Lower lobe of right lung (tissue), 2 donors: Measurements from ENCODE around the gene NHERF1. TPM values are rescaled to one million over a fixed set of nuclear protein-coding genes. Genes with fewer than 3 reads are reported as not detected.

Experiments
- ATAC-seq, 2 donors: fragments of 200-7000 bp; cut with Tn5 transposase; one replicate each; pipeline ENCODE4 v1.9.1; 2020 to 2022; ENCODE audit warnings: mild to moderate bottlenecking in 2 of 2, moderate library complexity in 2 of 2
- DNase-seq: peaks from one replicate; pipeline ENCODE4 v3.0.0-alpha.2; 2020
- H3K27ac ChIP-seq: fragments of 200-600 bp; one replicate; pipeline ENCODE4 v1.8.0; 2022
- H3K27me3 ChIP-seq: fragments of 200-600 bp; one replicate; pipeline ENCODE4 v1.8.0; 2022; ENCODE audit warnings: low read depth
- H3K36me3 ChIP-seq: fragments of 200-600 bp; one replicate; pipeline ENCODE4 v1.8.0; 2022; ENCODE audit warnings: mild to moderate bottlenecking
- H3K4me1 ChIP-seq: fragments of 200-600 bp; one replicate; pipeline ENCODE4 v1.8.0; 2022
- H3K4me3 ChIP-seq: fragments of 200-600 bp; one replicate; pipeline ENCODE4 v1.8.0; 2022; ENCODE audit warnings: mild to moderate bottlenecking
- H3K9me3 ChIP-seq: fragments of 200-600 bp; one replicate; pipeline ENCODE4 v1.8.0; 2022
- intact Hi-C: fragments of 100-400 bp; cut with DNase I; formaldehyde crosslinking; loops from one replicate; pipeline ENCODE4 v1.11.0; 2022
- microRNA-seq: library from miRNA; unstranded; fragments of <30 nt; microRNA quantifications from one replicate; pipeline ENCODE4 v1.2.0, GENCODE V29; 2020; ENCODE audit warnings: borderline number of aligned reads
- total RNA-seq: library from RNA; stranded (reverse); fragmentation: NEBNext Ultra II Directional; extraction: Animal tissue kit (Norgen Biotek cat#: 25700); gene quantifications from one replicate; pipeline ENCODE4 v1.2.1, GENCODE V29; 2021
- TF ChIP-seq, protein P1 (sequence below): fragments of 200-600 bp; IDR thresholded peaks from one replicate; pipeline ENCODE4 v1.8.0; 2022; ENCODE audit warnings: antibody characterized with exemption, mild to moderate bottlenecking
- donor health status: DM: no; HTN: yes; CAD: no; lungs with severe emphysema.

Gene NHERF1
- total RNA-seq, 1 donor from 2014 or later = 35.7 TPM

DNA sequence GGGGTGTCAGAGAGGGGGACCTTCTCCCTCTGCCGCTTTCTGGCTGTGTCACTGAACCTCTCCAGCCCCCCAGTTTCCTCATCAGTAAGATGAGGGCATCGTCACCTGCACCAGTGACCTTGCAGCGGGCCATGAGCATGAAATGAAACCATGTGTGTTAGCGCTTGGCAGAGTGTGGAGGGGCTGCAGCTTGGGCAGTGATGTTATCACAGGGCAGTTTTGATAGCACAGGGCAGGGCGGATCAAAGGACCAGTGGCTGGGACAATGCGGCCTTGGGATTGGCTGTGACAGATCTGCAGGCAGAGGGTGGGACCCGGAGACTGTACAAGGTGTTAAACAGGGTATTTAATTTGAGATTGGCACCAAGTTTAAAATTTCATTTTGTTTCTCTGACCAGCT lies 66.6 kb downstream of the NHERF1 start:
- Histone ChIP-seq H3K27ac (no peak overlapping the region), H3K9me3 (no peaks in the 10 kb centered on the region), H3K36me3 (peaks cover 36% of the 10 kb centered on the region), H3K4me3 (no peak overlapping the region), H3K4me1 (peaks cover 26% of the 10 kb centered on the region), H3K27me3 (no peaks in the 10 kb centered on the region)
- TF ChIP-seq, protein P1, sequence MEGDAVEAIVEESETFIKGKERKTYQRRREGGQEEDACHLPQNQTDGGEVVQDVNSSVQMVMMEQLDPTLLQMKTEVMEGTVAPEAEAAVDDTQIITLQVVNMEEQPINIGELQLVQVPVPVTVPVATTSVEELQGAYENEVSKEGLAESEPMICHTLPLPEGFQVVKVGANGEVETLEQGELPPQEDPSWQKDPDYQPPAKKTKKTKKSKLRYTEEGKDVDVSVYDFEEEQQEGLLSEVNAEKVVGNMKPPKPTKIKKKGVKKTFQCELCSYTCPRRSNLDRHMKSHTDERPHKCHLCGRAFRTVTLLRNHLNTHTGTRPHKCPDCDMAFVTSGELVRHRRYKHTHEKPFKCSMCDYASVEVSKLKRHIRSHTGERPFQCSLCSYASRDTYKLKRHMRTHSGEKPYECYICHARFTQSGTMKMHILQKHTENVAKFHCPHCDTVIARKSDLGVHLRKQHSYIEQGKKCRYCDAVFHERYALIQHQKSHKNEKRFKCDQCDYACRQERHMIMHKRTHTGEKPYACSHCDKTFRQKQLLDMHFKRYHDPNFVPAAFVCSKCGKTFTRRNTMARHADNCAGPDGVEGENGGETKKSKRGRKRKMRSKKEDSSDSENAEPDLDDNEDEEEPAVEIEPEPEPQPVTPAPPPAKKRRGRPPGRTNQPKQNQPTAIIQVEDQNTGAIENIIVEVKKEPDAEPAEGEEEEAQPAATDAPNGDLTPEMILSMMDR = no peak
- ATAC-seq = no peak
- intact Hi-C loops = no loop called here
- no peak for DNase-seq

DNA sequence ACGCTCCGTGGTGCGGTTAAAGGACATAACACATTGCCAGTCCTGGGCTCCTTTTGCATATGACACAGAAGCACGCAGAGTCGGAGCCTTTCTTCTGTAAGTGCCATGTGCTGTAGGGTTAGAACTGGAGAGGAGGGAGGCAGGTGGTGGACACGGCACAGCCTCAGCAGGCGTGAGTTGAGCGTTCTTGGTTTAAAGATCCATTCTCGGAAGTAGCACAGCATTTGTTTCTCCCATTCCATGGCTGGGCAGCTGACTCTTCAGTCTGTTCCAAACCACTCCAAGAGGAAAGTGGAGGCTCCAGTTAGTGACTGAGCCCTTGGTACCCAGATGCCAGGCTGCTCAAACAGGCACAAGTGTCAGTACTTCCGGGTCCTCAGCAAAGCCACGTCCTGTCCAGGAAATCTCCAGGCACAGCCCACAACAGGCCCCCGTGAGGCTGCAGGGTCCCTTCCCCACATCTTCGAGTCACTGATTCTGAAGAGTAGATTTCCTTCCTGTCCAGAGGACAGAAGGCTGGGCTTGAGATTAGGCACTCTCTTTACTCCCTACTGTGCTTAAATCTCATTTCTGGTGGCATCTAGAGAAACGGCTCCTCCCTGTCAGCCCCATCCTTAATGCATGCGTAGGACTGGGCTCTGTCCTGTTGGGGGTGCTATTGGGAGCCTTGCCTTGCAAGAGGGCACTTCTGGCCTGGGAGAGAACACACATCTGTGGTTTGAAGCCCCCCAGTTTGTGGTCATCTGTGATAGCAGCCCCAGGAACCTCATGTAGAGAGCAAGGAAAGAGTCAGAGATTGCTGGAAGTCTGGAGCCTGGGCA lies 67.3 kb downstream of the NHERF1 start:
- peaks cover 26% of the 10 kb centered on the region for H3K4me1 ChIP-seq
- H3K27me3 ChIP-seq = no peaks in the 10 kb centered on the region
- intact Hi-C loops = no loop called here
- H3K36me3 ChIP-seq = peaks cover 38% of the 10 kb centered on the region
- ATAC-seq = peak; percentile 10 to 39
- no peak overlapping the region for H3K4me3 ChIP-seq
- TF ChIP-seq, protein P1 = no peak
- H3K27ac ChIP-seq = no peak overlapping the region
- no peaks in the 10 kb centered on the region for H3K9me3 ChIP-seq
- no peak for DNase-seq

DNA sequence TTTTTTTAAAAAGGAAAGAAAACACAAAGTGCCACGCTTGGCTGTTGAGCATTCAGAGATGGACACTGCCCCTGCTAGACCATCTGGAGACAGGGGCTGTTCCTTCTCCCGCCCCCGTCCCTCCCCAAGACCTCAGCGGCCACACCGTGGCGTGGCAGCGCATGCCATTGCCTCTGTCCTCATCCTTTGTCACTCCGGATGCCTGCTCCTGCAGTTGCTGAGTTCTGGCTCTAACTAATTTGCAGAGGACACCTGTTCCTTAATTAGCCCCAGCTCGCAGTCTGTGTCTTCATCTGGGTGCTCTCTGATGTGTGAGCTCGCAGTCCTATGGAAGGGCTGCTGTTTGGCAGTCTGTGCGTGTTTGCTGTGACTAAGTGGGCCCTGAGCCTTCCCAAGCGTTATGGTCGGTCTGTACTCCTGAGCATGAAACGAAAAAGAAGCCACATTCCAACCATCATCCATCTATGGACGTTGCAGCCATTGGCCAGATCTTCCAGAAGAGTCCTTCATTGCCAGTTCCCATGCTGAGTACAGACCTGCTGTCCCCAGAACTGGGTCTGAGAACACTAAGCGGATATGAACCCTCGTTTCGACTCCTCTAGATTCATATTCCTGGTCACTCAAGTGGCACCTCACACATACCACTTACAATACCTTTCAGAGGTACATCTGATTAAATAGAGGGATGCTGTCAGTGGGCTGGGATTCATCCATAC lies 68.6 kb downstream of the NHERF1 start:
- Histone ChIP-seq H3K27ac (no peak overlapping the region), H3K27me3 (no peaks in the 10 kb centered on the region), H3K4me1 (peaks cover 21% of the 10 kb centered on the region), H3K36me3 (peaks cover 47% of the 10 kb centered on the region), H3K4me3 (no peak overlapping the region), H3K9me3 (no peaks in the 10 kb centered on the region)
- DNase-seq = no peak
- intact Hi-C loops = no loop called here
- TF ChIP-seq, protein P1 = no peak
- no peak for ATAC-seq

DNA sequence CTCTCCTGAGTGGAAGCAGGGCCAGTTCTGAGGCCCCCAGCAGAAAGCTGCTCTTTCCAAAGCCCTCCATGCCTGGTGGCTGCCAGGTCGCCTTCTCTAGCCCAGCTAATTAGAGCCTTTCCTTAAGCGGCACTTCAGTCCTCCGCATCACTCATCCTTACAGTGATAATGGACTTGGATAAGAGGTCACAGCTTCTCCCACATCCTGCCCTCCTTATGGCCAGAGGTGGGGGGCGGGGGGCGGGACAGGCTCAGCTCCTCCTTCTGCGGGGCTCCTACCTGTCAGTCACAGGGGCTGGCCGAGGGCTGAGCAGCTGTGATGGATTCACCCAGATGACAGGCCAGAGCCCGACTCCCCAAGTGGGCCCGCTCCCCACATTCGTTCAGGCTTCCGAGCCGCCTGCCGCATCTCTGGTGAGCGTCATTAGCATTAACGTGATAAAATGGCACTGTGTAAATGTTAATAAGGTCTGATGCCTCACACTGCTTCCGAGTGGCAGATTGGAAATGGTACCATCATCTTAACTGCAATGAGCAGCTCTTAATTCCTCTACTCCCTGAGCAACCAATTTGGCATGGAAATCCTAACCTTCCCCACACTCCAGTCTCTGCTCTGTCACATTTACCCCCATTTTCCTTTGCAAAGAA lies 70.0 kb downstream of the NHERF1 start:
- peaks cover 7% of the 10 kb centered on the region for H3K4me1 ChIP-seq
- H3K4me3 ChIP-seq = no peak overlapping the region
- TF ChIP-seq, protein P1 = no peak
- no peaks in the 10 kb centered on the region for H3K27me3 ChIP-seq
- ATAC-seq (no peak), DNase-seq (no peak)
- H3K27ac ChIP-seq = no peak overlapping the region
- H3K36me3 ChIP-seq = peaks cover 54% of the 10 kb centered on the region
- intact Hi-C loops = no loop called here
- no peaks in the 10 kb centered on the region for H3K9me3 ChIP-seq

Small RNA genes lying within 50 kb of the gene (microRNA-seq; reads per million reads assigned to microRNA genes)
- 27.1 reads per million, percentile 33 among the genes with 10 or more reads in this experiment for gene MIR3615

Other genes with a start within 250 kb of the NHERF1 start
- gene CD300LB, start 217.2 kb upstream of the NHERF1 start, total RNA-seq = 1.5 TPM
- 13.9 TPM for gene CD300C, start 202.5 kb upstream of the NHERF1 start, total RNA-seq
- 0.92 TPM for gene CD300H, start 181.1 kb upstream of the NHERF1 start, total RNA-seq
- gene CD300LD, start 156.3 kb upstream of the NHERF1 start, total RNA-seq = not detected
- 7.3 TPM for gene CD300E, start 124.9 kb upstream of the NHERF1 start, total RNA-seq
- gene CD300LF, start 35.7 kb upstream of the NHERF1 start, total RNA-seq = 66.2 TPM
- gene RAB37, start 11.4 kb upstream of the NHERF1 start, total RNA-seq = 7.4 TPM
- 48.6 TPM for gene NAT9, start 27.7 kb downstream of the NHERF1 start, total RNA-seq
- 0.83 TPM for gene GRIN2C, start 111.3 kb downstream of the NHERF1 start, total RNA-seq
- 12.6 TPM for gene FDXR, start 124.4 kb downstream of the NHERF1 start, total RNA-seq
- not detected for gene FADS6, start 145.0 kb downstream of the NHERF1 start, total RNA-seq
- gene USH1G, start 174.6 kb downstream of the NHERF1 start, total RNA-seq = 0.21 TPM
- gene OTOP2, start 175.6 kb downstream of the NHERF1 start, total RNA-seq = not detected
- gene OTOP3, start 187.3 kb downstream of the NHERF1 start, total RNA-seq = not detected
- gene HID1, start 224.1 kb downstream of the NHERF1 start, total RNA-seq = 28.6 TPM
- 12.6 TPM for gene CDR2L, start 239.0 kb downstream of the NHERF1 start, total RNA-seq